ENCODE data around the gene EPHB6. TPM values are rescaled to one million over a fixed set of nuclear protein-coding genes. Genes with fewer than 3 reads are reported as not detected.

EPHB6 gene
- total RNA-seq, 1 donor from 2014 or later, result 15.7 TPM

GRCh38 chr7:142860968-142861367, 6.1 kb downstream of the EPHB6 start:
- Mint-ChIP-seq H3K27ac (ENCODE audit: unreplicated experiment) (no peak overlapping the region), H3K27me3 (ENCODE audit: low read depth, unreplicated experiment) (peaks cover 20% of the 10 kb centered on the region)
- FAIRE-seq, result no peak

DNA sequence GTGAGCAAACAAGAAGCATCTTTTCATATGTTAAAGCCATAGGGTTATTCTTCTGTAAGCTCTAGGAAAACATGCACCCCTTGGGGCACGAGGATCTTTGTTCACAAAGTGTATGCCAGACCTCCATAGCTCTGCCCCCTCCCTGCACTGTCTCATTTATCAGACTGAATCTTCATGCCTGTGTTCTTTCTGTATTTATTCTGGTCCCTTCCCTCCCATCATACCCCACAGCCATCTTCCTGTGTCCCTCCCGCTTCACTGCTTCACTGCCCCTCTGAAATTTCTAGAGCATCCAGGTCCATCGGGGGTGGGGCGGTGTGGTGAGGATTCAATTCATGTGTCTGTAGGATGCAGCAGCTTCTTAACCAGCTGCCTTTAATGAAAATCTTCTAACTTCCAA, 7.5 kb downstream of the EPHB6 start:
- no peak overlapping the region for H3K4me3 Mint-ChIP-seq (ENCODE audit: unreplicated experiment)
- H3K9me3 Mint-ChIP-seq (ENCODE audit: unreplicated experiment), result no peaks in the 10 kb centered on the region
- H3K79me2 ChIP-seq (ENCODE audit: insufficient read depth, low read length), result no peaks in the 10 kb centered on the region
- TF ChIP-seq EZH2 (IDR thresholded peaks at IDR 0.05; ENCODE audit: insufficient read depth, low read length), result no peak
- H3K27ac ChIP-seq (ENCODE audit: low read depth, low read length), result no peak overlapping the region
- no peaks in the 10 kb centered on the region for H3K27me3 ChIP-seq (ENCODE audit: insufficient read depth, low read length)
- no peak for DNase-seq (ENCODE audit: low read depth)
- no peaks in the 10 kb centered on the region for H3K9me3 ChIP-seq (ENCODE audit: insufficient read depth, low read depth, low read length)
- H3K36me3 ChIP-seq (ENCODE audit: insufficient read depth, low read length), result no peaks in the 10 kb centered on the region
- no peaks in the 10 kb centered on the region for H3K36me3 Mint-ChIP-seq (ENCODE audit: low read depth, unreplicated experiment)
- H3K27ac Mint-ChIP-seq (ENCODE audit: unreplicated experiment), result no peak overlapping the region
- no peaks in the 10 kb centered on the region for H3K4me1 ChIP-seq (ENCODE audit: insufficient read depth, low read length)
- no peak overlapping the region for H2AFZ ChIP-seq (ENCODE audit: low read depth, low read length)
- H3K9ac ChIP-seq (ENCODE audit: low read length), result no peak overlapping the region
- no peak for FAIRE-seq
- no peak overlapping the region for H3K4me2 ChIP-seq (ENCODE audit: low read length)
- H4K20me1 ChIP-seq (ENCODE audit: insufficient read depth, low read length), result no peaks in the 10 kb centered on the region
- H3K4me1 Mint-ChIP-seq (ENCODE audit: low read depth, unreplicated experiment), result peaks cover 5% of the 10 kb centered on the region
- H3K4me3 ChIP-seq (ENCODE audit: insufficient read depth, low read depth, low read length), result no peak overlapping the region
- peaks cover 23% of the 10 kb centered on the region for H3K27me3 Mint-ChIP-seq (ENCODE audit: low read depth, unreplicated experiment)

More at GRCh38 chr7:142860968-142861367, 6.1 kb downstream of the EPHB6 start:
- H3K27ac ChIP-seq (ENCODE audit: low read depth, low read length), result no peak overlapping the region
- no peaks in the 10 kb centered on the region for H3K27me3 ChIP-seq (ENCODE audit: insufficient read depth, low read length)
- no peaks in the 10 kb centered on the region for H3K79me2 ChIP-seq (ENCODE audit: insufficient read depth, low read length)
- H3K36me3 ChIP-seq (ENCODE audit: insufficient read depth, low read length), result no peaks in the 10 kb centered on the region
- no peak overlapping the region for H3K9ac ChIP-seq (ENCODE audit: low read length)
- no peaks in the 10 kb centered on the region for H4K20me1 ChIP-seq (ENCODE audit: insufficient read depth, low read length)
- H3K4me2 ChIP-seq (ENCODE audit: low read length), result no peak overlapping the region
- no peak overlapping the region for H3K4me3 ChIP-seq (ENCODE audit: insufficient read depth, low read depth, low read length)
- no peak overlapping the region for H3K4me3 Mint-ChIP-seq (ENCODE audit: unreplicated experiment)
- TF ChIP-seq, protein P1, sequence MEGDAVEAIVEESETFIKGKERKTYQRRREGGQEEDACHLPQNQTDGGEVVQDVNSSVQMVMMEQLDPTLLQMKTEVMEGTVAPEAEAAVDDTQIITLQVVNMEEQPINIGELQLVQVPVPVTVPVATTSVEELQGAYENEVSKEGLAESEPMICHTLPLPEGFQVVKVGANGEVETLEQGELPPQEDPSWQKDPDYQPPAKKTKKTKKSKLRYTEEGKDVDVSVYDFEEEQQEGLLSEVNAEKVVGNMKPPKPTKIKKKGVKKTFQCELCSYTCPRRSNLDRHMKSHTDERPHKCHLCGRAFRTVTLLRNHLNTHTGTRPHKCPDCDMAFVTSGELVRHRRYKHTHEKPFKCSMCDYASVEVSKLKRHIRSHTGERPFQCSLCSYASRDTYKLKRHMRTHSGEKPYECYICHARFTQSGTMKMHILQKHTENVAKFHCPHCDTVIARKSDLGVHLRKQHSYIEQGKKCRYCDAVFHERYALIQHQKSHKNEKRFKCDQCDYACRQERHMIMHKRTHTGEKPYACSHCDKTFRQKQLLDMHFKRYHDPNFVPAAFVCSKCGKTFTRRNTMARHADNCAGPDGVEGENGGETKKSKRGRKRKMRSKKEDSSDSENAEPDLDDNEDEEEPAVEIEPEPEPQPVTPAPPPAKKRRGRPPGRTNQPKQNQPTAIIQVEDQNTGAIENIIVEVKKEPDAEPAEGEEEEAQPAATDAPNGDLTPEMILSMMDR (IDR thresholded peaks at IDR 0.05; ENCODE audit: insufficient read depth, low read depth, low read length), result no peak
- TF ChIP-seq EZH2 (IDR thresholded peaks at IDR 0.05; ENCODE audit: insufficient read depth, low read length), result no peak
- no peaks in the 10 kb centered on the region for H3K9me3 ChIP-seq (ENCODE audit: insufficient read depth, low read depth, low read length)
- no peaks in the 10 kb centered on the region for H3K36me3 Mint-ChIP-seq (ENCODE audit: low read depth, unreplicated experiment)
- DNase-seq (ENCODE audit: low read depth), result no peak
- no peak overlapping the region for H2AFZ ChIP-seq (ENCODE audit: low read depth, low read length)
- H3K9me3 Mint-ChIP-seq (ENCODE audit: unreplicated experiment), result no peaks in the 10 kb centered on the region
- peaks cover under 1% of the 10 kb centered on the region for H3K4me1 ChIP-seq (ENCODE audit: insufficient read depth, low read length)
- H3K4me1 Mint-ChIP-seq (ENCODE audit: low read depth, unreplicated experiment), result peaks cover 9% of the 10 kb centered on the region

- Histone ChIP-seq H3K4me3 (ENCODE audit: insufficient read depth, low read depth, low read length) (no peak overlapping the region), H3K27ac (ENCODE audit: low read depth, low read length) (no peak overlapping the region), H3K9me3 (ENCODE audit: insufficient read depth, low read depth, low read length) (no peaks in the 10 kb centered on the region), H3K79me2 (ENCODE audit: insufficient read depth, low read length) (no peaks in the 10 kb centered on the region), H3K4me2 (ENCODE audit: low read length) (no peak overlapping the region), H4K20me1 (ENCODE audit: insufficient read depth, low read length) (no peaks in the 10 kb centered on the region), H3K9ac (ENCODE audit: low read length) (no peak overlapping the region), H3K36me3 (ENCODE audit: insufficient read depth, low read length) (no peaks in the 10 kb centered on the region), H3K4me1 (ENCODE audit: insufficient read depth, low read length) (no peaks in the 10 kb centered on the region), H3K27me3 (ENCODE audit: insufficient read depth, low read length) (no peaks in the 10 kb centered on the region), H2AFZ (ENCODE audit: low read depth, low read length) (no peak overlapping the region)
- Mint-ChIP-seq H3K4me1 (ENCODE audit: low read depth, unreplicated experiment) (peaks cover 5% of the 10 kb centered on the region), H3K27me3 (ENCODE audit: low read depth, unreplicated experiment) (peaks cover 23% of the 10 kb centered on the region), H3K27ac (ENCODE audit: unreplicated experiment) (no peak overlapping the region), H3K4me3 (ENCODE audit: unreplicated experiment) (no peak overlapping the region), H3K9me3 (ENCODE audit: unreplicated experiment) (no peaks in the 10 kb centered on the region), H3K36me3 (ENCODE audit: low read depth, unreplicated experiment) (no peaks in the 10 kb centered on the region)
- TF ChIP-seq, protein P1 (IDR thresholded peaks at IDR 0.05; ENCODE audit: insufficient read depth, low read depth, low read length), result no peak
- no peak for TF ChIP-seq EZH2 (IDR thresholded peaks at IDR 0.05; ENCODE audit: insufficient read depth, low read length)
- FAIRE-seq (no peak), DNase-seq (ENCODE audit: low read depth) (no peak)
Observed at GRCh38 chr7:142862786-142863400, 8.0 kb downstream of the EPHB6 start.
